PC-9 (cell line): ENCODE measurements around the gene ADAMTSL4.

Experiments used
- CTCF ChIP-seq: fragments of 200-600 bp; sonication (generic); conservative IDR thresholded peaks from 2 replicates; pipeline ENCODE4 v1.6.1; 2017; ENCODE audit warnings: mixed run types, antibody characterized with exemption, mild to moderate bottlenecking, moderate library complexity
- EZH2 ChIP-seq: fragments of 200-600 bp; sonication (generic); IDR thresholded peaks from 2 replicates; pipeline ENCODE4 v1.8.0; 2017; ENCODE audit warnings: antibody characterized with exemption, low read depth

DNA sequence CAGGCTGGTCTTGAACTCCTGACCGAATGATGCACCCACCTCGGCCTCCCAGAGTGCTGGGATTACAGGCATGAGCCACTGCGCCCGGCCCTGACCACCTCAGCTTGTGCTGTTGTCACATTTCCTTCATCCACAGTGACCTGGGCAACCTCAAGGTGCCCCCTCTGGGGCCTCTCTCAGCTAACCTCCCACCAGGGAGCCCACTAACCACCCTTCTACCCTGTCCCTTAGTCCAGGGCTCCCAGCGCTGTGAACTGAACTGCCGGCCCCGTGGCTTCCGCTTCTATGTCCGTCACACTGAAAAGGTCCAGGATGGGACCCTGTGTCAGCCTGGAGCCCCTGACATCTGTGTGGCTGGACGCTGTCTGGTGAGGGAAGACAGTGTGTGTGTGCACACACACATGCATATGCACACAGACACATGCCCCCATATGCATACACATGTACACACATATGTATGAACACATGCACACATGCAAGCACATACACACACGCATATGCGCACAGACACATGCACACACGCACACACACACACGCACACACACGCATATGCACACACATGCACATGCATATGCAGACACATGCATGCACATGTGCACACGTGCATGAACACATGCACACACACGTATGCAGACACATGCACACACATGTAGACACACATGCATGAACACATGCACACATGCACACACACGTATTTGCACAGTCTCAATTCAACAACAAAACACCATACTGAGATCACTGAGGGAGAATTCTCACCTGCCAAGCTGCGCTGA lies 6.2 kb downstream of the ADAMTSL4 start:
- no peak for TF ChIP-seq EZH2
- no peak for TF ChIP-seq CTCF
